ENCODE measurements around the gene CFAP99. TPM values are rescaled to one million over a fixed set of nuclear protein-coding genes. Genes with fewer than 3 reads are reported as not detected.

CFAP99 gene
- total and polyA plus RNA-seq, 9 of the 15 experiments (the other 6 are each of a cell fraction or from before 2014, with no cell fraction given), result 0.07 to 0.18 (median 0.09) TPM; not detected in 6

DNA sequence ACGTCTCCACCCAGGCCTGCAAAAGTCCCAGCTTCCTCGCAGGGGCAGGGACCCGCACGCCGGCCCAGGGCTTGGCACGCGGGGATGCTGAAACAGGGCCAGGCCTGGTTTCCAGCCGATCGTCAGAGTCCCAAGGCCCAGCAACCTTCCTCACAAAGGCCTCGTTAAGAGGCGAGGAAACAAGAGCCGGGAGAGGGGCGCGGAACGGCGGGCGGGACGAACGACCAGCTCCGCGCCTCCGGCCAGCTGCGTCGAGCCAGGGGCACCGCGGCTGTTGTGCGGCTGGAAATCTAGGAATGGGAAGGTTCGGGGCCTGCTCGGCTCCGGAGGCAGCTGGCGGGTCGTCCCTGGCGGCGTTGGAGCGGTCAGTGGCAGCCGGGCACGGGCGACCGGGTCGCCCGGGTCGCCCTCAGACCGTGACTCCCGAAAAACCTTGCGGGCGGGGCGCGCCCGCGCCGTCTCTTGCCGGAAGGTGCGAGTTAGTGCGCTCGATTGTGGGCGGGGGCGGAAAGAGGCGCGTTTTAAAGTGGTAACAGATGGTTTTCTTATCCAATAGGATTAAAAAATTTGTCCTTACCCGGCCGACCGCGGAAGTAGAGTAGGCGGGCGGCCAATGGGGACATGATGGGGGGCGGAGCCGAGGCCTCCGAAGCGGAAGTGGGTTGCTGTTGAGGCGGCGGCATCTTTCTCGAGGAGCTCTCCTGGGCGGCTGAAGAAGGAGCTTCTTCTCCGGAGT lies 49.9 kb downstream of the CFAP99 start, which contains the start of gene RNF4 (continued):
- TF ChIP-seq ZNF592 (IDR thresholded peaks at IDR 0.05) (peak; percentile 86), BRD9 (IDR thresholded peaks at IDR 0.05; ENCODE audit: low read depth, partially characterized antibody) (no peak), MTA2 (IDR thresholded peaks at IDR 0.05; ENCODE audit: low read depth) (no peak), ZNF280A (IDR thresholded peaks at IDR 0.05; ENCODE audit: low read depth, partially characterized antibody) (no peak), ZNF316 (IDR thresholded peaks at IDR 0.05) (no peak), ARNT (IDR thresholded peaks at IDR 0.05) (no peak), JUND (IDR thresholded peaks at IDR 0.05; ENCODE audit: borderline replicate concordance, low read depth, low read length) (no peak; the same call in 1 of the 2 replicates), JUND (tag; IDR thresholded peaks at IDR 0.05; ENCODE audit: borderline replicate concordance, low read depth, low read length) (no peak), TCFL5 (CRISPR knock-in tag; conservative IDR thresholded peaks at IDR 0.05) (no peak), ETV1 (tag; conservative IDR thresholded peaks at IDR 0.05; ENCODE audit: low read depth) (peak; percentile 36), ZNF124 (CRISPR knock-in tag; IDR thresholded peaks at IDR 0.05) (no peak), FIP1L1 (IDR thresholded peaks at IDR 0.05; ENCODE audit: low read depth, low read length, poor library complexity, severe bottlenecking) (peak; percentile 22), KHSRP (IDR thresholded peaks at IDR 0.05) (no peak), NCOA6 (IDR thresholded peaks at IDR 0.05) (no peak), SMAD3 (CRISPR knock-in tag; conservative IDR thresholded peaks at IDR 0.05) (no peak), FOS (IDR thresholded peaks at IDR 0.05; ENCODE audit: extremely low read depth, insufficient read length) (peak; percentile 84), SIRT6 (IDR thresholded peaks at IDR 0.05; ENCODE audit: low read depth, low read length) (no peak), ZBTB17 (CRISPR knock-in tag; IDR thresholded peaks at IDR 0.05) (no peak), HDAC8 (tag; IDR thresholded peaks at IDR 0.05) (0 out of 2 replicates have a peak, but pooled peaks have one; percentile 42), KLF6 (CRISPR knock-in tag; IDR thresholded peaks at IDR 0.05; ENCODE audit: borderline replicate concordance) (no peak)
- TF ChIP-seq, protein P1, sequence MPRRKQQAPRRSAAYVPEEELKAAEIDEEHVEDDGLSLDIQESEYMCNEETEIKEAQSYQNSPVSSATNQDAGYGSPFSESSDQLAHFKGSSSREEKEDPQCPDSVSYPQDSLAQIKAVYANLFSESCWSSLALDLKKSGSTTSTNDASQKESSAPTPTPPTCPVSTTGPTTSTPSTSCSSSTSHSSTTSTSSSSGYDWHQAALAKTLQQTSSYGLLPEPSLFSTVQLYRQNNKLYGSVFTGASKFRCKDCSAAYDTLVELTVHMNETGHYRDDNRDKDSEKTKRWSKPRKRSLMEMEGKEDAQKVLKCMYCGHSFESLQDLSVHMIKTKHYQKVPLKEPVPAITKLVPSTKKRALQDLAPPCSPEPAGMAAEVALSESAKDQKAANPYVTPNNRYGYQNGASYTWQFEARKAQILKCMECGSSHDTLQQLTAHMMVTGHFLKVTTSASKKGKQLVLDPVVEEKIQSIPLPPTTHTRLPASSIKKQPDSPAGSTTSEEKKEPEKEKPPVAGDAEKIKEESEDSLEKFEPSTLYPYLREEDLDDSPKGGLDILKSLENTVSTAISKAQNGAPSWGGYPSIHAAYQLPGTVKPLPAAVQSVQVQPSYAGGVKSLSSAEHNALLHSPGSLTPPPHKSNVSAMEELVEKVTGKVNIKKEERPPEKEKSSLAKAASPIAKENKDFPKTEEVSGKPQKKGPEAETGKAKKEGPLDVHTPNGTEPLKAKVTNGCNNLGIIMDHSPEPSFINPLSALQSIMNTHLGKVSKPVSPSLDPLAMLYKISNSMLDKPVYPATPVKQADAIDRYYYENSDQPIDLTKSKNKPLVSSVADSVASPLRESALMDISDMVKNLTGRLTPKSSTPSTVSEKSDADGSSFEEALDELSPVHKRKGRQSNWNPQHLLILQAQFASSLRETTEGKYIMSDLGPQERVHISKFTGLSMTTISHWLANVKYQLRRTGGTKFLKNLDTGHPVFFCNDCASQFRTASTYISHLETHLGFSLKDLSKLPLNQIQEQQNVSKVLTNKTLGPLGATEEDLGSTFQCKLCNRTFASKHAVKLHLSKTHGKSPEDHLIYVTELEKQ (CRISPR knock-in tag; IDR thresholded peaks at IDR 0.05), result no peak

All from K562 (cell line).